HG02763 (cell line): ENCODE results near the gene C3orf52.
"Not testable (repeated sequence)": the region's sequence is repeated elsewhere in the genome, so short reads cannot be mapped to it uniquely, and the experiment has no call there.

ENCODE experiments used
- ATAC-seq: cut with Tn5 transposase; IDR thresholded peaks from one replicate; pipeline ENCODE4 v1.9.1; 2021; ENCODE audit warnings: mild to moderate bottlenecking, moderate library complexity; ENCODE audit not compliant: unreplicated experiment

The C3orf52 gene, protein sequence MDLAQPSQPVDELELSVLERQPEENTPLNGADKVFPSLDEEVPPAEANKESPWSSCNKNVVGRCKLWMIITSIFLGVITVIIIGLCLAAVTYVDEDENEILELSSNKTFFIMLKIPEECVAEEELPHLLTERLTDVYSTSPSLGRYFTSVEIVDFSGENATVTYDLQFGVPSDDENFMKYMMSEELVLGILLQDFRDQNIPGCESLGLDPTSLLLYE

GRCh38 chr3:112086076-112086854, at the start of gene C3orf52:
C3orf52 (plus strand) TSS chr3:112086389; CDS start chr3:112086408, 19 bp downstream.
- peak; percentile 80 for ATAC-seq

DNA sequence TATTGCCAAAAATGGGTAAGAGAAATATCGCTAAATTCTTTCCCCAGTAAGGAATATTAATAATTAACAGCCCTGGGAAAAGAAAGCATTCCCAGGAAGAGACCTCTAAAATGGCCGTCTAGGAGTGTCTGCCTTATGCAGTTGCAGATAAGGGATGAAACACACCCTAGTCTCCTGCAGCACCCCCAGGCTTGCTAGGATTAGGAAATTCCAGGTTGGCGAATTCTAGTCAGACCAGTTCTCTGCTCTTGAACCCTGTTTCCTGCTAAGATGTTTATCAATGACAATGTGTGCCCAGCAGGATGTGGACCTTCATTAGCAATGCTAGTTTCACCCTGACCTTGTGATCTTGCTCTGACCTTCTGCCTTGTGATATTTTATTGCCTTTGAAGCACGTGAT, 49.0 kb upstream of the C3orf52 start:
- not testable (repeated sequence) for ATAC-seq

- ATAC-seq = no peak
Observed at GRCh38 chr3:112038863-112039262, 47.3 kb upstream of the C3orf52 start.

DNA sequence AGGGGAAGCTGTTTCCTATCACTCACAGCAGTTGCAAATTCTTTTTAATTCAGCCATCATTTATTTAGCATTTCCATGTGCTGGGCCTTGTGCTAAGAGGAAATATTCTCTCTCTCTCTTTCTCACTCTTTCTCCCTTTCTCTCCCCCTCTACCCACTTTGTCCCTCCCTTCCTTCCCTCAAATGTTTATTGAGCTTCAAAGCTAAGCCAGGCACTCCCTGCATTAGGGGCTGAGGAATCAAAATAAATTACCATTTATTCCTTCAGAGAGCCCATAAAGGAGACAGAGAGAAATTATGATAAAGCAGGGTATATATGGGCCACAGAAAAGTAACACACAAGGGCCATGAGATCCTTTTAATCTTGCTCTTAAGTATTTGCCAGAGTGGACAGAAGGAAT, 44.9 kb upstream of the C3orf52 start:
- no peak for ATAC-seq

DNA sequence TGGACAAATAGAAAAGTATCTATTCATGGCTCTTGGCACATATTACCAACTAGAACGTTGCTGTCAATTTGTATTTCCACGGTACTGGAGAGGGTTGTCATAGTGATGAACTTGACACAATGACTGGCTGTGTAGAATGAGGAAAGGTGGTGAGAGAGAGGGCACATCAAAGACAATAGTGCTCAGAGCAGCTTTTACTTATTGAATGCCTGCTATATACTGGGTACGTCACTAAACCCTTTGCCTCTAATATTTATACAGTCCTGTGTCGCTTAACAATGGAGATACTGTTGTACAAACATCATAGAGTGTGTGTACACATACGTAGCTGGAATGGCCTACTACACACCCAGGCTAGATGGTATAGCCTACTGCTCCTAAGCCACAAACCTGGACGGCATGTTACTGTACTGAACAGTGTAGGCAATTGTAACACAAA, 43.3 kb upstream of the C3orf52 start:
- ATAC-seq = no peak

DNA sequence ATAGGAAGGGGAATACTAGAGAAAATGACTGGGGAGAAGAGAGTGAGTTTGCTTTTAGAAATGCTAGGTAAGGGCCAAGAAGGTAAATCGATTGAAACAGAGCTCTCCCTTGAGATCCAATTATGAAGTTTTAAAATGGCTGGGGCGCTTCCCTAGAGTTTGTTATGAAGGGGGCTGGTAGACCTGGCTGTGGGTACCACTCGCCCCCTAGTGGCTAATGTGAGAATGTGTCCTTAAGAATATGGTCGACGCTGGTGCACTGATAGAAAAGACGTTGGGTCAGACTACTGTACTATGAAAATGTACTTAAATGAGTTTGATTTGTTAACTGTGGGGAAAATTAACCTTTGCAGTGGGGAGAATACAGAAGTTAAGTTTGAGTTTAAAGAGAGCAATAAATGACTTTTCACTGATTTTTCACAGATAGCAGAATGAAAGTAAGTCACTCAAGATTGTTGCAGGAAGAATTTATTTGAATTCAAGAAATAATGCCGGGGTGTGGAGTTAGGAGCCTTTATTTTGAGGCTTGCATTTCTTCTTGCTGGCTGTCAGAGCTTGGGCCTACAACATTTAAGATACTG, 42.5 kb upstream of the C3orf52 start:
- peak; percentile 82 for ATAC-seq

- no peak for ATAC-seq
Observed at GRCh38 chr3:112046599-112046998, 39.6 kb upstream of the C3orf52 start.

DNA sequence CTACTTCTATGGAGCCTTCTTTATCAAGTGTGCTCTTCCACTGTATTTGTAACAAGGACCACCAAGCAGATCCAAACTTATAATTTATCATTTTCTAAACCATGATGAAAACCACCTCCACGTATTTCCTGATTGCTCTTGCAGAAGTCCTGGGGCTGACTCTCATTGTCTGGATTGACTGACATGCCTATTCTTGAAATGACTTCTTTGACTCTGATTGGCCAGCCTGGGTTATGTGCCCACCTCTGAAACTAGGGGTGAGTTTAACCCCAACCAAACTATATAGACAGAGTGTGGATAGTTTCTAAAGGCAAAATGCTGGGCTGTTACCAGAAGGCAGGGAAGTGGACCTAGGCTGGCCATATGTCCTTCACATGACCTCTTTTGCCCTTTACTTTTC, 38.9 kb upstream of the C3orf52 start:
- no peak for ATAC-seq

GRCh38 chr3:112048911-112049310, 37.3 kb upstream of the C3orf52 start:
- ATAC-seq = no peak

GRCh38 chr3:112053229-112053628, 33.0 kb upstream of the C3orf52 start:
- ATAC-seq = no peak

DNA sequence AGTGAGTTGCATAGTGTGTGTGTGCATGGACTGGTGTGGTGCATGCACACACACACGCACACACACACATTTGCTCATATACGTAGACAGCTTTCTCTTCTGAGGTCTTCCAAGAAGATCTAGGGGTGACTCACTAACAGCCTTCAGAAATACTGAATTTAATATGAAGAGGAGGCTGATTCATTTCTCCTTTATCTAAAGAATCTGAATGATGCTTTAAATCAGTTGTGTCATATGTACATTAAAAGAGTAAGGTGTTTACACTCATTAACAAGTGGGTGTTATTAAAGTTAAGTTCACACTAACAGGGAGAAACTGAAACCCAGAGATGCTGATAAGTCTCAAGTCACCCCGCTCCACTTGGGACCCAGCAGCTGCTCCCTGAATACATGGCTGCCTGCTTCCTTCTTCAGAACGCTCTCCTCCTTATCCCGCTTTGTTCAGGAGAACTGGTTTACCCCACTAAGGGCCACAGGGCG, 29.7 kb upstream of the C3orf52 start:
- no peak for ATAC-seq

DNA sequence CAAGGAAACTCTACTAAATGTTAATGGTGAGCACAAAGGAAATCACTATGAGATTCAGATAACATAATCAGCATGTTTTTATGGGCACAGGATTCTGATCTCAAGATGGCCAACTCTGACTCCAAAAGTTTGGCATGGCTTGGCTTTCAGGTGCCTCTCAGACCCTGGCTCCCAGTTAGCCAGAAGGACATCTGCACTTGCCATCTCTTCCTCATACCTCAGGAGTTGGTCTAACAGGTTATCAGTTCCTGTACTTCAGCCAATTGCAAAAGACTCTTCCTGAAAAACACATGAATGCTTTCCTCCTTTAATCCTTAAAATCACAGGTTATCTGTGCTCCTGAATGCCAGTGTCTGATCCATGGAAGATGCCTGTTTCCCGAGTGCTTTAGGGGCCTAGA, 26.7 kb upstream of the C3orf52 start:
- ATAC-seq = no peak

- ATAC-seq = no peak
Observed at GRCh38 chr3:112061152-112061551, 25.0 kb upstream of the C3orf52 start.

DNA sequence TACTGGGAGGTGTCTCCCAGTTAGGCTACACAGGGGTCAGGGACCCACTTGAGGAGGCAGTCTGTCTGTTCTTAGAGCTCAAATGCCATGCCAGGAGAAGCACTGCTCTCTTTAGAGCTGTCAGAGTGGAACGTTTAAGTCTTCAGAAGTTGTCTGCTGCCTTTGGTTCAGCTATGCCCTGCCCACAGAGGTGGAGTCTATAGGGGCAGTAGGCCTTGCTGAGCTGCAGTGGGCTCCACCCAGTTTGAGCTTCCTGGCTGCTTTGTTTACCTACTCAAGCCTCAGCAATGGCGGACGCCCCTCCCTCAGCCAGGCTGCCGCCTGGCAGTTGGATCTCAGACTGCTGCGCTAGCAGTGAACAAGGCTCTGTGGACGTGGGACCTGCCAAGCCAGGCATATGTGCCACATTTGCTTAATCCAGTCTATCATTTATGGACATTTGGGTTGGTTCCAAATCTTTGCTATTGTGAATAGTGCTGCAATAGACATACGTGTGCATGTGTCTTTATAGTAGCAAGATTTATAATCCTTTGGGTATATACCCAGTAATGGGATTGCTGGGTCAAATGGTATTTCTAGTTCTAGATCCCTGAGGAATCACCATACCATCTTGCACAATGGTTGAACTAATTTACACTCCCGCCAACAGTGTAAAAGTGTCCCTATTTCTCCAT, 13.7 kb upstream of the C3orf52 start:
- not testable (repeated sequence) for ATAC-seq

DNA sequence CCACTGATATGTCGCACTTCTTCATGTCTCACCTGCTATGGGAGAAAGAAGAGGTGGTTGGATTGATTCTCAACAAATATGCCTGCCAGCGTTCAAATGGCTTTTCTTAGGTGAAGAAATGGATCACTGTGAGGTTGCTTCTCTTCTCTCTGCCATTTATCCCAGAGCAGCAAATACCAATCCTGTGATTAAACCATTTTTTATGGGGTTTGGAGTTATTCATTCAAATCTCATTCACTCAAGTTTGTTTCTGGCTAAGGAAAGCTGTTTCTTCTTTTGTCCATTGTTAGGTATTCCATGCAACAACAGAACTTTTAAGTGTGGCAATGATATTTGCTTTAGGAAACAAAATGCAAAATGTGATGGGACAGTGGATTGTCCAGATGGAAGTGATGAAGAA, 12.2 kb upstream of the C3orf52 start:
- no peak for ATAC-seq

DNA sequence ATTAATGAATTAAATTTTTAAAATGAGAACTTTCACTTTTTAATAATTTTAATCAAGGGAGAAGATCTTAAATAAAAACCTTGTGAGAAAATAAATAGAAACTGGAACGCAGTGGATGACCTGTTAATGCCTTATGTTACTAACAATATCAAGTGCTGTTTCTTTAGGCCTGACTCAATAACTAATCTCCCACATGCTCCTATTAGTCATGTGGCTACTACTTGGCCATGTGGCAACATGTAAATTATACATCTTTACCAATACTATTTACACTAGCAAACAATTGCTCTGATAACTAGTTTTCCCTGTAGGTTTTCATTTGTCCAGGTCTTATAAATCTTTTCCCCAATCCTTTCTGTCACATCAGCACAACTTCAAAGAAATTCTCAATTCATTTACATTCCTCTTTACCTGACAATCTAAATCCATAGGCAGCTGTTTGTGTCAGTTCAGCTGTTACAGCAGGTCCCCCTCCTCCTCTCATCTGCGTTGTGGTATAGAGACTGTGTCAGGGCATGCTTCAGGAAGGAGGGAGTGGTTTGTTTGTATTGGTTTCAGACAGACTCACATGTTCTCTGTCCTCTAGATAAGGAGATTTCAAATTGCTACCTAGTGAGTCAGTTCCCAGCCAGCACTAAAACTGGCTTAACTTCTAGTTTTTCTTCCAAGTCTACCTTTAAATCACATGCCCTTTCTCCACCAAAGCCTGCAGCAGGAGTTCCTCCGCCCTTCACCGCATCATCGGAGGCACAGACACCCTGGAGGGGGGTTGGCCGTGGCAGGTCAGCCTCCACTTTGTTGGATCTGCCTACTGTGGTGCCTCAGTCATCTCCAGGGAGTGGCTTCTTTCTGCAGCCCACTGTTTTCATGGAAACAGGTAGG, 11.3 kb upstream of the C3orf52 start:
- peak; percentile 92 for ATAC-seq

DNA sequence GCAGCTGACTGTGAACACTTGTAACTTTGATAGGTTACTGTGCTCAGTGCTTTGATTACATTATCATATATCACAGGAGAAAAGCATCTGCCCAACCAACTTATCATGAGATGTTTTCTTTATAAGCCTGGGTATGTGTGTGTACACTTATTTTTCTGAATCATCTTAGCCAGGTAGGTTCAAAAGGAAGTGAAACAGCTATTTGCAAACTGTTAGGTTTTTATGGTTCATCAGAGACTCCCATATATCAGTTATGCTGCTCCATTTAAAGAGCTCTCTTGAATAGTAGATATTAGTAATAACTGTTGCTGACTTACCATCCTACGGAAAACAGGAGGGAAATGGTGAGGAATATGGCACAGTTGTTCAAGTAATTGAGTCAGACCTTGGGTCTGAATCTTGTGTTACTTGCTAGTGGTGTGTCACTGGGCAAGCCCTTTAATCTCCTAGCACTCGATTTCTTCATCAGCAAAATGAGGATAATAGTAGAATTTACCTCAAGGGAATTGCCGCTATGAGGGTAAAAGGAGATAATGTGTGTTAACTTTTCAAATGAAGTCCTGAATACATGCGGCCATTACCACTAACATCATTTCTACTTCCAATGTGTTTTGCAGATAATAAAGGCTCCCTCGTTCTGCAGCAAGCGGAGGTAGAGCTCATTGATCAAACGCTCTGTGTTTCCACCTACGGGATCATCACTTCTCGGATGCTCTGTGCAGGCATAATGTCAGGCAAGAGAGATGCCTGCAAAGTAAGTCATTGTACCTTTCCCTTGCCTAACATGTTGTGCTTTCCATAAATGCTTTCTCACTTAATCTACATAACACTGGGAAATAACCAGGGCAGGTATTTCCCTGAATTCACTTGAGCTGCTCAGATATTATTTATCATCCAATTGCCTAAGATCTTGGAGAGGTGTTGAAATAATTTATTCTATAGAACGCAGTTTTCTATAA, 7.8 kb upstream of the C3orf52 start:
- no peak for ATAC-seq

DNA sequence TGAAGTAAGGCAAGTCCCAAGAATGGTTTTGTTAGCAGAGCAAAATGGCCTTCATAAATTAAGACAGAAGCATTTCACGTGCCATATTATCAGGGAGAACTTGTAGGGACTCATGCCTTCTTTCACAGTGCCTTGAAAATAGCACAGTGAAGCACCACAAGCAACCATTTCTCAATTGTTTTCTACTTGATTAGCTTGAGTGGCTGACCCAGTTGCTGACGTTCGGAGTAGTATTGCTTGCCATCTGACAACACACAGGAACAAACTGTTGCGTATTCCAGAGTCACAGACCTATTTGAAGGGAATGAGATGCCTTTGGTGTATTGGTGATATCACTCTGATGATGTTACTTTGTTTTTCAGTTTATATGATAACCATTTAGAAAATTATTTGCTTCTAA, 3.0 kb upstream of the C3orf52 start:
- no peak for ATAC-seq

- ATAC-seq = no peak
Observed at GRCh38 chr3:112084980-112085705, 1.0 kb upstream of the C3orf52 start.
